Mucosa of stomach (tissue), 1 donor: ENCODE data around the gene METTL17.
"Not testable (repeated sequence)": the region's sequence is repeated elsewhere in the genome, so short reads cannot be mapped to it uniquely, and the experiment has no call there.

Experiments used
- H3K27me3 ChIP-seq: one replicate; pipeline ENCODE4 v1.7.0; 2013; ENCODE audit warnings: mild to moderate bottlenecking, low read length; ENCODE audit not compliant: control insufficient read depth, insufficient read depth
- H3K36me3 ChIP-seq: one replicate; pipeline ENCODE4 v1.7.0; 2013; ENCODE audit warnings: low read length; ENCODE audit not compliant: control insufficient read depth, insufficient read depth
- H3K4me1 ChIP-seq: one replicate; pipeline ENCODE4 v1.7.0; 2013; ENCODE audit warnings: mild to moderate bottlenecking, low read length; ENCODE audit not compliant: control insufficient read depth, insufficient read depth
- H3K4me3 ChIP-seq: one replicate; pipeline ENCODE4 v1.7.0; 2013; ENCODE audit warnings: low read length
- H3K9ac ChIP-seq: one replicate; pipeline ENCODE4 v1.7.0; 2013; ENCODE audit warnings: mild to moderate bottlenecking, low read length, moderate library complexity
- H3K9me3 ChIP-seq: one replicate; pipeline ENCODE4 v1.7.0; 2013; ENCODE audit warnings: mild to moderate bottlenecking, low read length, moderate library complexity; ENCODE audit not compliant: control insufficient read depth
- donor health status: Pancreatic carcinoma.

METTL17 gene

DNA sequence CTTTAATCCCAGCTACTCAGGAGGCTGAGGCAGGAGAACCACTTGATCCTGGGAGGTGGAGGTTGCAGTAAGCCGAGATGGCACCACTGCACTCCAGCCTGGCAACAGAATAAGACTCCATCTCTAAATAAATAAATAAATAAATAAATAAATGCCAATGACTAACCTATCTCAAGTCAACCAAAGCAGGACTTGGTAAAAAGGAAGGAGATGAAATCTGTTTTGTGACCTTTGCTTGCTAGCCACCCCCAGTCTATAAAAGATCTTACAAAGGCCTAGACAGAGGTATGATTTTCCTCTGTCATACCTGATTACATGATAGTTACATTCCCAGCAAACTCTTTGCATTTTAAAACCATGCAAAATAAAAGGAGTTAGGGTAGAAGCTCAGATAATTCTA, 13.5 kb upstream of the METTL17 start:
- Histone ChIP-seq H3K4me1 (peaks cover 7% of the 10 kb centered on the region), H3K9ac (no peak overlapping the region), H3K36me3 (no peaks in the 10 kb centered on the region)

DNA sequence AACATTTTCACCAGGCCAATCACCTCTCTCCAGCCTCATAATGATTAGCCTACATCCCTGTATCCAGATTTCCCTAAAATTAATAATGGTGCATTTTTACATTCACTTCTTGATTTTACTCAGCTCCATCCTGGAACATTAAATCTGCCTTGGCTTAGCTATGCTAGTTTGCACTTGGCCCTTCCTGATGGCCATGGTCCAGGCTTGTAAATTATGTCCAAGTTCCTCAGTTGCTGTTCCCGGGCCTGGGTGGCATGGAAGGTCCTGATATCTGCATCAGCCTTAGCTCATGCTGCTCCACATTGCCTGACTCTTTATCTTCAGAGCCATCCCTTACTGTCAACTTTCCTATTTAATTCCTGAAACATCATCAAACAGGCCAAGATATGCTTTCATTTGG, 11.1 kb upstream of the METTL17 start:
- Histone ChIP-seq H3K9ac (no peak overlapping the region), H3K27me3 (no peaks in the 10 kb centered on the region), H3K4me1 (peaks cover 7% of the 10 kb centered on the region), H3K4me3 (no peak overlapping the region), H3K36me3 (no peaks in the 10 kb centered on the region), H3K9me3 (no peaks in the 10 kb centered on the region)

More for the DNA sequence above, 13.5 kb upstream of the METTL17 start:
- Histone ChIP-seq H3K9me3 (no peaks in the 10 kb centered on the region), H3K4me3 (no peak overlapping the region), H3K27me3 (no peaks in the 10 kb centered on the region)

DNA sequence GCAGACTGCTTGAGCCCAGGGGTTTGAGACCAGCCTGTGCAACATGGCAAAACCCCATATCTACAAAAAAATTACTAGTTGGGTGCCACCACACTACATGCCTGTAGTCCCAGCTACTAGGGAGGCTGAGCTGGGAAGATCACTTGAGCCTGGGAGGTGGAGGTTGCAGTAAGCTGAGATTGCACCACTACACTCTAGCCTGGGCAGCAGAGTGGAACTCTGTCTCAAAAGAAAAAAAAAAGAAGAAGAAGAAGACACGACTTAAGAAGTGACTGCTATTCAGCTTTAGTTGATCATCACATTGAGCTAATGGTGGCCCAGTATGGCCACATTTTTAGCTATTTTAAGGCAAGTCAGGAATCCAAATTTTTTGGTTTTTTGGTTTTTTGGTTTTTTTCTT, 8.9 kb upstream of the METTL17 start:
- Histone ChIP-seq H3K36me3 (no peaks in the 10 kb centered on the region), H3K27me3 (no peaks in the 10 kb centered on the region), H3K4me1 (no peaks in the 10 kb centered on the region), H3K9me3 (no peaks in the 10 kb centered on the region), H3K4me3 (no peak overlapping the region), H3K9ac (no peak overlapping the region)

DNA sequence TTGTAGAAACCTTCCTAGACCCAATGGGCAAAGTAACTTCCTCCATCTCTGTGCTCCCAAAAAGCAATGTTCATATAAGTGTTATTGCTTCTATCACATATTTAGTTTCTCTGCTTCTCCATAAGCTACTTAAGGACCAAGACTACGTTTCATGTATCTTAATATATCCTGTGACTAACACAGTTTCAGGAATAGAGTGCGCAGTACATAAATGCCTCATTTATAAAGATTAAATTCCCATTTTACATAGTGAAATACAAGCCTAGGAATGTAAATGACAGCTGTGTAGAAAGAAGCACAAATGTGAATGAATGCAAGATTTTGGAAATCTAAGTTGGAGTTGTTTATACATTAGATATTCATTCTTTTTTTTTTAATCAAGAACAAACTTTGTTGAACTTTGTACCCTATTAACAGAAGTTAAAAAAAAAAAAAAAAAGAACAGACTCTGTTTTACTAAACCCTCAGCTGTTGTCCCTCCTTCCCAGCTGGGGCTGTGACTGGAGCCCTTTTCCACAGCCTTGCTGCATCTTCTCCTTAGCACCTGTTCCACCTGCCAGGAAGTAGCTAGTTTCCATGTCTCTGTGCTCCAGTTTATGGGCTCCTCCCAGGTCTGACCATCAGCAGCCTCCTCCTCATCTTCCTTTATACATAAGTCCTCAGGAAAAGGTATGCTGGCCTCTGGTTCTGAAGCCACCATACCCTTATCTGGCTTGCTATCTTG, 7.0 kb upstream of the METTL17 start:
- Histone ChIP-seq H3K9me3 (no peaks in the 10 kb centered on the region), H3K27me3 (no peaks in the 10 kb centered on the region), H3K4me1 (no peaks in the 10 kb centered on the region), H3K36me3 (no peaks in the 10 kb centered on the region), H3K9ac (no peak overlapping the region), H3K4me3 (no peak overlapping the region)

DNA sequence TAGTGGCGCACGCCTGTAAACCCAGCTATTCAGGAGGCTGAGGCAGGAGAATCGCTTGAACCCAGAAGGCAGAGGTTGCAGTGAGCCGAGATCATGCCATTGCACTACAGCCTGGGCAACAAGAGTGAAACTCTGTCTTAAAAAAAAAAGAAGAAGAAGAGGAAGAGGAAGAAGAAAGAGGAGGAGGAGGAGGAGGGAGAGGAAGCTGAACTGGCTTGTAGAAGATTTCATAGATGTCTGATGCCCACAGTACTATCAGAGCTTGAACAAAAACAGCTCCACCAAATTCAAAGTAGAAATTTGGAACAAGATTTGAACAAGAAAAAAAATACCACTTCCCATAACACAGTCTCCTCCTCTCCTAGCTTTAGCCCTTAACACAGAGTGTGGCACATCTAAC, 4.1 kb upstream of the METTL17 start:
- H3K27me3 ChIP-seq, H3K36me3 ChIP-seq, H3K4me3 ChIP-seq, H3K9me3 ChIP-seq, H3K4me1 ChIP-seq, H3K9ac ChIP-seq: not testable (repeated sequence)

DNA sequence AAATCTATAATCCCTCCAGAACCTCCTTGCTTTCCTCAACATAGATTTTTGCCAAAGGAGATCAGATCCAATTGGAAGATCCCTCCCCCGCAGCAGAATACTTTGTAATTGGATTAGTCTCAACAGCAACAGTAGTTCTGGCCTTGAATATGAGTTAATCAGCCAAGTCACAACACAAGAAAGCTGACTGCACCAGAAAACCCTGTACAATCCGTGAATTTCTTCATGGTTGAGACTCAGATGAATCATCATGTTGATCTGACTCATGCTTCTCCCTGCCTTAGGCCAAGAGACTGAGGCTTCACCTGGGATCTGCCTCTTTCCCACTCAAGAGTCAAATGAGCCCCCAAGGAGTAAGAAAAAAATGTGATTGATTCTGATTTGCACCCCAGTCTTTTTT, 3.0 kb upstream of the METTL17 start:
- H3K4me1 ChIP-seq = peaks cover 4% of the 10 kb centered on the region
- H3K4me3 ChIP-seq = no peak overlapping the region
- no peaks in the 10 kb centered on the region for H3K9me3 ChIP-seq
- H3K27me3 ChIP-seq = no peaks in the 10 kb centered on the region
- H3K36me3 ChIP-seq = no peaks in the 10 kb centered on the region
- no peak overlapping the region for H3K9ac ChIP-seq

DNA sequence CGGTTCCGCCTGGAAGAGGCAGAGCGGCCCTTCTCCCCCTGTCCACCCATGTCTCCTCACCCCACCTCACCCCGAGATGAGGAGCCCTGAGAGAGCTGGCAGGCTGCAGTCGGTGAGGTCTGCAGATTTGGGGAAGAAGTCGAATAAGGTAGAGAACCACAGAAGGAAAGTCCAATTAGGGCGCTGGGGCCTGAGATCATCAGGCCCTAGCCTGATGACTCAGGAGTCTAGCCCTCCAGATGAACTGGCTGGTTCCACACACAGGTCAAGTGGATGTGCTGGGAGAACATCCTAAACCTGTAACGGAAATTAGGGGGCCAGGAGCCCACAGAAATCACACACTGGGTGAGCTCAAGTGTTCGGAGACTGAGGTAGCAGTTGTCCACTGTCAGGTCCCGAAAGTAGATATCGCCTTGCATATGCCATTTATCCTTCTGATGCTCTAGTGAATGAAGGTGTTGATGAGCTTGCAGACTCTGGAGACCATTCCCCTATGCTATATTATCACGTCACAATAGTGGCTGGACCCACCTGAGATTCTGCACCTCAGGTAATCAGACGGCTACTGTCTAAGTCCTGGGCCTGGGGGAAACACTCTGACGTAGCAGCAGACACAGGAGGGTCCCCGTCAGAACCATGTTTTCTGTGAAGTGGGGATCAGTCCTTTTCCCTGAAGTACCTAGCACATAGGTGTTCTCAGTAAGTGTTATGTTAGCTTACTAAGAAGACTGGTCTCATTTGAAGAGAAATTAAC, 886 bp upstream of the METTL17 start:
- Histone ChIP-seq H3K36me3 (no peaks in the 10 kb centered on the region), H3K4me3 (no peak overlapping the region), H3K9ac (peak overlapping the region; percentile 51), H3K27me3 (no peaks in the 10 kb centered on the region), H3K4me1 (peaks cover 4% of the 10 kb centered on the region), H3K9me3 (no peaks in the 10 kb centered on the region)

DNA sequence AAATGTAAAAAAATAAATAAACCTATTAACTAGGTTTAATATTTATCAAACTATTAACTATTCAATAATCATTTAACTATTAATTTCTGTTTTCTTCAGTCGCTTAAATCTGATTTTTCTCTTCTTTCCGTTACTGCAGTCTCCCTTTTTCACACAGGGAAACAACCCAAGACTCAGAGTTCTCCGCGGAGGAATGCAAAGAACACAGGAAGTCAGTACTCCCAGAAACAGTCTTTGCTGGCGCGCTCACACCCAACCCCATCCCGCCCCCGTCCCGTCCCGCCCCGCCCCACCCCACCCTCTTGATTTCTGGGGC, 351 bp upstream of the METTL17 start:
- Histone ChIP-seq H3K27me3 (no peaks in the 10 kb centered on the region), H3K9me3 (no peaks in the 10 kb centered on the region), H3K9ac (peak overlapping the region; percentile 51), H3K4me3 (no peak overlapping the region), H3K36me3 (peaks cover 2% of the 10 kb centered on the region), H3K4me1 (peaks cover 4% of the 10 kb centered on the region)

DNA sequence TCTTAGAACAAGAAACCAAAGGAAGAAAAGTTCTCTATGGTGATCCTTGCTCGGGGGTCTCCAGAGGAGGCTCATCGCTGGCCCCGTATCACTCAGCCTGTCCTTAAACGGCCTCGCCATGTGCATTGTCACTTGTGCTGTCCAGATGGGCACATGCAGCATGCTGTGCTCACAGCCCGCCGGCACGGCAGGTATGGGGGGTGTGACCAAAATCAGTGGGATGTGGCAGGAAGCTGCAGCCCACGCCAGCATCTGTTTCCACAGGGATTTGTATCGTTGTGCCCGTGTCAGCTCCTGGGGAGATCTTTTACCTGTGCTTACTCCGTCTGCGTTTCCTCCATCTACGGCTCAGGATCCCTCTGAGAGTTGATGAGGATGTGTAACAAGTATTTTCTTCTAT, 6.7 kb downstream of the METTL17 start:
- H3K27me3 ChIP-seq = no peaks in the 10 kb centered on the region
- peaks cover 12% of the 10 kb centered on the region for H3K36me3 ChIP-seq
- no peaks in the 10 kb centered on the region for H3K9me3 ChIP-seq
- H3K4me3 ChIP-seq = no peak overlapping the region
- no peak overlapping the region for H3K9ac ChIP-seq
- H3K4me1 ChIP-seq = no peaks in the 10 kb centered on the region

DNA sequence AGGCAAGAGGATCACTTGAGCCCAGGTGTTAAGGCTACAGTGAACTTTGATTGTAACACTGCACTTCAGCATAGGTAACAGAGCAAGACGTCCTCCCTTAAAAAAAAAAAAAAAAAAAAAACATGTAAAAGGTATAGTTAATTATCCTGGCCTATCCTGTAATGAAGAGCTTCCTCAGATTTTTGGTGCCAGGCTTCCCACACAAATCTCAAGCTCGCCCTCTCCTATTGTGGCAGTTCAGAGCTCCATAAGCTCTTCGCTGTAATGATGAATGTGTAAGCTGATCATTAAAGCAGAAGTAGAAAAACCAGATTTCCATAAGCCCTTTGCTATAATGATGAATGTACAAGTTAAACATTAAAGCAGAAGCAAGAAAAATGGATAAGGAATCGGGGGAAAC, 7.3 kb downstream of the METTL17 start:
- H3K27me3 ChIP-seq = no peaks in the 10 kb centered on the region
- peaks cover 12% of the 10 kb centered on the region for H3K36me3 ChIP-seq
- H3K9me3 ChIP-seq = no peaks in the 10 kb centered on the region
- H3K4me1 ChIP-seq = no peaks in the 10 kb centered on the region
- H3K4me3 ChIP-seq = no peak overlapping the region
- H3K9ac ChIP-seq = no peak overlapping the region

DNA sequence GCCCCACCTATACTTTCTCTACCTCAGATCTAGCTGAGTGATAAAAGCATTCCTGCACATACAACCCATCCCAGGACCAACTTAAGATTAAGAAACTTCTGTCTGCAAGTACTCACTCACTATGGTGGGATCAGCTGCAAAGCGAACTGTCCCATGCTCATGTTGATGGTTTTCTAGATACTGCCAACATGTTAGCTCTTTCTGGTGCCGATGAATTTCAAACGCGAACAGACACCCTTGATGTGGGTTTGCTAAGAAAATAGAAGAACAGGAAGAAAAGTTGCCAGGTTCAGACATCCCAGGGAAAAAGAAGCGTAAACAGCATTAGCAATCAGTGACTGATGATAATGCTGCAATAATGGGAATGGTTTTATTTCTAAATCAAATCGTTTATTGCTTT, 7.8 kb downstream of the METTL17 start:
- Histone ChIP-seq H3K4me1 (no peaks in the 10 kb centered on the region), H3K9ac (no peak overlapping the region), H3K27me3 (no peaks in the 10 kb centered on the region), H3K9me3 (no peaks in the 10 kb centered on the region), H3K4me3 (no peak overlapping the region), H3K36me3 (peaks cover 12% of the 10 kb centered on the region)

DNA sequence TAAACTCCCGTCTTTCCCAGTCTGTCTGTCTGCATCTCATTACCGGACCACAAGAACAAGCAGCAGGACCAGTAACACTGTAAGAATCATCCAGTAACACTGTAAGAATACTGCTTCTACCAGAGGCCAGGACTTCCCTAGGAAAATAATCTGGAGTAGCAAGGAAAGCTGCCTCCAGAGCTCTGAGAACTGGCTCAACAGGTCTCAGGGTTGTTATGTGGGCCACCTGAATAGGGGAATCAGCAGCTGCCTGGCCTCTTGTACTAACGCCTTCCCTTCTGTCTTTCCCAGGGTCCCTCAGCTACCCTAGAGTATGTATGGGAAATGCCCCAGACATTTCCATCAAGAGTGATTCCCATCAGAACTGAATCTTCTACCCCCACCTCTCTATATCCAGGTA, 8.4 kb downstream of the METTL17 start:
- Histone ChIP-seq H3K9me3 (no peaks in the 10 kb centered on the region), H3K9ac (no peak overlapping the region), H3K36me3 (peaks cover 12% of the 10 kb centered on the region), H3K4me1 (no peaks in the 10 kb centered on the region), H3K4me3 (no peak overlapping the region), H3K27me3 (no peaks in the 10 kb centered on the region)
